Measurements from ENCODE around the gene HLA-G.
A peak's percentile ranks its signal among the peaks of the same experiment; 100 is the strongest.

HLA-G gene

GRCh38 chr6:29834564-29835436, 7.2 kb downstream of the HLA-G start:
- H3K27ac ChIP-seq = no peak overlapping the region
- TF ChIP-seq, protein P1, sequence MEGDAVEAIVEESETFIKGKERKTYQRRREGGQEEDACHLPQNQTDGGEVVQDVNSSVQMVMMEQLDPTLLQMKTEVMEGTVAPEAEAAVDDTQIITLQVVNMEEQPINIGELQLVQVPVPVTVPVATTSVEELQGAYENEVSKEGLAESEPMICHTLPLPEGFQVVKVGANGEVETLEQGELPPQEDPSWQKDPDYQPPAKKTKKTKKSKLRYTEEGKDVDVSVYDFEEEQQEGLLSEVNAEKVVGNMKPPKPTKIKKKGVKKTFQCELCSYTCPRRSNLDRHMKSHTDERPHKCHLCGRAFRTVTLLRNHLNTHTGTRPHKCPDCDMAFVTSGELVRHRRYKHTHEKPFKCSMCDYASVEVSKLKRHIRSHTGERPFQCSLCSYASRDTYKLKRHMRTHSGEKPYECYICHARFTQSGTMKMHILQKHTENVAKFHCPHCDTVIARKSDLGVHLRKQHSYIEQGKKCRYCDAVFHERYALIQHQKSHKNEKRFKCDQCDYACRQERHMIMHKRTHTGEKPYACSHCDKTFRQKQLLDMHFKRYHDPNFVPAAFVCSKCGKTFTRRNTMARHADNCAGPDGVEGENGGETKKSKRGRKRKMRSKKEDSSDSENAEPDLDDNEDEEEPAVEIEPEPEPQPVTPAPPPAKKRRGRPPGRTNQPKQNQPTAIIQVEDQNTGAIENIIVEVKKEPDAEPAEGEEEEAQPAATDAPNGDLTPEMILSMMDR (conservative IDR thresholded peaks at IDR 0.05) = peak; percentile 79

GRCh38 chr6:29839917-29840316, 12.3 kb downstream of the HLA-G start:
- no peak overlapping the region for H3K27ac ChIP-seq
- TF ChIP-seq, protein P1 (conservative IDR thresholded peaks at IDR 0.05) = no peak

GRCh38 chr6:29841030-29841429, 13.4 kb downstream of the HLA-G start:
- TF ChIP-seq, protein P1 (conservative IDR thresholded peaks at IDR 0.05) = no peak
- H3K27ac ChIP-seq = no peak overlapping the region

DNA sequence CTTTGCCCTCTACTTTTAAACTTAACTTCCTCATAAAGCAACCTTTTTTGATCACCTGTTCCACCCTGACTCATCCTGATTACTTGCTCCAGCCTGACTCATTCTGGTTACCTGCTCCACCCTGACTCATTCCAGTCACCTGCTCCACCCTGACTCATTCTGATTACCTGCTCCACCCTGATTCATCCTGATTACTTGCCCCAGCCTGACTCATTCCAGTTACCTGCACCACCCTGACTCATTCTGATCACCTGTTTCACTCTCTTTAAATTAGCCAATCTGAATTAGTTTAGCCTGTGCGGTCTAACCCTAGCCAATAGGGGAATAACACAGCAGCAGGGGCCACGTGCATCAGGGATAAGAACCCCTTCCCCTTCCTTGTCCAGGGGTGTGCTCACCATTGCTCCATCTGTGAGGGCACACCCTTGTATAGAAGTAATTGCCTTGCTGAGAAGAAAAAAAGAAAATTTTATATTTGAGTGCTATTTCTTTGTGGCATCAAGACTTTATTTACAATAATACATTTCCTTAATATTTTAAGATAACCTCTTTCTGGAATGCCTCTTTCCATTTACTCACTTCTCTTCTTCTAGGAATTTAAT, 17.9 kb downstream of the HLA-G start:
- H3K27ac ChIP-seq = no peak overlapping the region
- TF ChIP-seq, protein P1 (conservative IDR thresholded peaks at IDR 0.05) = no peak

GRCh38 chr6:29847871-29848630, 20.4 kb downstream of the HLA-G start:
- TF ChIP-seq, protein P1 (conservative IDR thresholded peaks at IDR 0.05) = peak; percentile 99
- no peak overlapping the region for H3K27ac ChIP-seq

DNA sequence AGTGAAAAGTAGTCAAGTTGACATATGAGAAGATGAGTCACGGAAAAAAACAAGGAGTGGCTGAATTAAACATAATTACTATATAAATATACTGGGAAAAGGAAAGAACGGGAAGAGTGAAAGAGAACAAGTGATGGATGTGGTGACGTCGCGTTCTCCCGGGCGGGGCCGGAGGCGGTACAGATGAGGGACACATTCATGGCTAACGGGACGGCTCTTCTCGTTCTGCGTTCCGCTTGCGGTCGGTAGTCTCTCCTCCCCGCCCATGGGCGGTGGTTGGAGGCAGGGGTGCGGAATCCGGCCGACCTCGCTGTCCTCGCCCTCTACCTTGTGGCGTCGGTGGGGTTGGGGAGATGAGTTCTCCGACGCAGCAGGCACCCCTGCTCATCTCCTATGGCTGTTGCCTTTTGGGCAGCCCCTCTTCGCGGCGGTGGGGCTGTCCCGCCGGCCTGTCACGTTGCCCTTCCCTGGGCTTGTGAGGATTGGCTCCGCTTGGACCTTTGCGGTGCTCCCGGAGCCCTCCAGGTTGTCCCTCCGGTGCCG, 22.5 kb downstream of the HLA-G start:
- no peak overlapping the region for H3K27ac ChIP-seq
- TF ChIP-seq, protein P1 (conservative IDR thresholded peaks at IDR 0.05) = no peak

DNA sequence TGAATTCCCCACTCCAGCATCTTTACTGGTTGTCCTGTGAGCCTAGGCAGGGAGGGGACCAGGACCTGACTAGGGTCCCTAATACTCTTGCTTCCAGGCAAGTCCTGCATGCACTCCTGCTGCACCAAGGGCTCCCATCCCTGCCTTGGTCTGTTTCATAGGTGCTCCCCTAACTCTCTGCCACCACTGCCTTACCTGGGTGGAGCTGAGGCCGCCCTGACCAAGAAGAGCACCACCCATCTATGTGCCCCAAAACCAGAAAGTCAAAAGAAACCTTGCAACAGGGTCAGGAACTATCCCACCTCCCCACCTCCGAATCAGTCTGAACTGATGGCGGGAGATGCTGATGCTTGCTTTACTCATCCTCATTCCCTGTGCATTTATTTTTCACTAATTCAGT, 23.6 kb downstream of the HLA-G start:
- TF ChIP-seq, protein P1 (conservative IDR thresholded peaks at IDR 0.05) = no peak

More for the DNA sequence above, 23.6 kb downstream of the HLA-G start:
- H3K27ac ChIP-seq = no peak overlapping the region

Measured in VCaP (cell line).